Measurements from ENCODE around the gene TLX2.
A peak's percentile ranks its signal among the peaks of the same experiment; 100 is the strongest.
"Not testable (repeated sequence)": the region's sequence is repeated elsewhere in the genome, so short reads cannot be mapped to it uniquely, and the experiment has no call there.

Gene TLX2

GRCh38 chr2:74559912-74560311 is 45.7 kb downstream of the TLX2 start:
- Mint-ChIP-seq H3K4me3 (no peak overlapping the region), H3K4me1 (ENCODE audit: low read depth) (peaks cover 33% of the 10 kb centered on the region), H3K27ac (peak overlapping the region; percentile 20), H3K9me3 (no peaks in the 10 kb centered on the region), H3K27me3 (ENCODE audit: low read depth) (no peaks in the 10 kb centered on the region), H3K36me3 (ENCODE audit: low read depth) (peaks cover 12% of the 10 kb centered on the region)

DNA sequence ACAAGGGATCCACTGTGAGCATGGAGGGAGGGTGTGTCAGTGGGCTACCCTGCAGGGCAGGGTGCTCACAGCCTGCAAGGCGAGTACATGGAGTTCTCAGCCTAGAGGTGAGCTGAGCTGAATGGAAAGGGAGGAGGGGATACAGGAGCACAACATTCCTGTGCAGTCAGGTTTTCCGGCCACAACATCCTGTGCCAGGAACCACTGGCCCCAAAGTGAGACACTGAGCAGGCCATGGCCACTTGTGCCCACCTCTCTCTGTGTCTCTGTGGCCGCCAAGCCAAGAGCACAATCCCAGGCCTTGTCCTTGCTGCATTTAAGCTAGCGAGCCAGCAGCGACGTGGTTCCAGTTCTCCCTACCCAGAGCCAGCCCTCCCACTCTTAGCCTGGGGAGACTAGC is 46.3 kb downstream of the TLX2 start:
- H3K27ac Mint-ChIP-seq = no peak overlapping the region
- H3K36me3 Mint-ChIP-seq (ENCODE audit: low read depth) = peaks cover 12% of the 10 kb centered on the region
- H3K4me3 Mint-ChIP-seq = no peak overlapping the region
- no peaks in the 10 kb centered on the region for H3K27me3 Mint-ChIP-seq (ENCODE audit: low read depth)
- peaks cover 30% of the 10 kb centered on the region for H3K4me1 Mint-ChIP-seq (ENCODE audit: low read depth)
- H3K9me3 Mint-ChIP-seq = no peaks in the 10 kb centered on the region

DNA sequence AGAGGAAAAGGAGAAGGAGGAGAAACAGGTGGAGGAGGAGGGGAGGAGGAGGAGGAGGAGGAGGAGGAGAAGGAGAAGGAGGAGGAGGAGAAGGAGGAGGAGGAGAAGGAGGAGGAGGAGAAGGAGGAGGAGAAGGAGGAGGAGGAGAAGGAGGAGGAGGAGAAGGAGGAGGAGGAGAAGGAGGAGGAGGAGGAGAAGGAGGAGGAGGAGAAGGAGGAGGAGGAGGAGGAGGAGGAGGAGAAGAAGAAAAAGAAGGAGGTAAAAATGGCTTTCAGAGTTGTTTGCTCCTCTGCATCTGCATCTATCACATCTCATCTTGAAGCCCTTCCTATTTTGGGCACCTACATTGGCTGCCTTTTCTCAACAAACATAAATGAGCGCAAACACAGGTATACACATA is 46.8 kb downstream of the TLX2 start:
- H3K4me3 Mint-ChIP-seq; H3K27me3 Mint-ChIP-seq (ENCODE audit: low read depth); H3K27ac Mint-ChIP-seq; H3K9me3 Mint-ChIP-seq: not testable (repeated sequence)
- H3K36me3 Mint-ChIP-seq (ENCODE audit: low read depth) = peaks cover 12% of the 10 kb centered on the region
- H3K4me1 Mint-ChIP-seq (ENCODE audit: low read depth) = peaks cover 30% of the 10 kb centered on the region

DNA sequence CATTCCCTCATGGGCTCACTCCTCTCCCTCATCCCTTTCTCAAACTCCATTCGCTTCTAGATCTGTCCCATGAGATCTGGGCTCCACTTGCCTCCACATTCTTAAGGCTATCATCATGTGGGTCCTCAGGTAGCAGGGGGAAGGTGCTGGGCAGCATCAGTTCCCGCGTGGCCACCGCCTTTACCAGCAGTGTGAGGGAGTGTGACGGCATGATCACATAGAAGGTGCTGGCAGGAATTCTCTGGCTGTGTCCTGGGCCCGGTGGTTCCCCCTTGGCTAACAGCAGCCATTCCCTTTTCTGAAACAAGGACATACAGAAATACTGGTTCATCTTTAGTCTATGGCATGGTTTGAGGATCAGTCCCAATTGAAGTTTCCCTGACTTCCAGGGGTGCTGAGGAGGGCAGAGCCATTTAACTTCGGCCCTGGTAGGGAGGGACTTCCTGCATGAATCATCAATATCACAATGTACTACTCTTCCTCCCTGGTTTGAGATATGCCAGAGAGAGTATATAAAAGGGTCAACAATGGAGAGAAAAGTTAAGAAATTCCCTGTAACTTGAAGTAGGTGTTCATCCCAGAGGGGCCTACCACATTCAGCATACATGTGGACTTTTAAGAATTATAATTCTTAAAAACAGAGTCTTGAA is 48.0 kb downstream of the TLX2 start:
- no peaks in the 10 kb centered on the region for H3K9me3 Mint-ChIP-seq
- H3K4me1 Mint-ChIP-seq (ENCODE audit: low read depth) = peaks cover 33% of the 10 kb centered on the region
- no peaks in the 10 kb centered on the region for H3K27me3 Mint-ChIP-seq (ENCODE audit: low read depth)
- H3K4me3 Mint-ChIP-seq = no peak overlapping the region
- H3K36me3 Mint-ChIP-seq (ENCODE audit: low read depth) = peaks cover 6% of the 10 kb centered on the region
- H3K27ac Mint-ChIP-seq = peak overlapping the region; percentile 56

DNA sequence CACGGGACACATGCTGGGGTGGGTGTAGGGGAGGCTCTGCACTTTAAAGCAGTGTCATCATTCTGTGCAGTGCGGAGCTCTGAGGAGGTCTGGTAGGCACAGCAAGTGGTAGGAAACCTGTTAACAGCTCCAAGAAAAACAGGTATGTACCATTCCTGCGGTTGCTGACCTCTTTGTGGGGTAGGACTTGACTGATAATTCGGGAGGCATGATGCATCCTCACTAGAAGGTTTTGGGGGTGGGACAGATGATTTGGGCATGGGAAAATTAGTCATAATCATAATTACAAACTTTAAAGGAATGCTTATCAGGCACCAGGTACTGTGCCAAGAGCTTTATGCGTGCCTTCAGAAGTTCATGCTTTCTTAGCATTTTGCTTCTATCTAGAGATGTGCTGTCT is 50.0 kb downstream of the TLX2 start:
- Mint-ChIP-seq H3K9me3 (no peaks in the 10 kb centered on the region), H3K27me3 (ENCODE audit: low read depth) (no peaks in the 10 kb centered on the region), H3K4me1 (ENCODE audit: low read depth) (peaks cover 39% of the 10 kb centered on the region), H3K4me3 (no peak overlapping the region), H3K36me3 (ENCODE audit: low read depth) (peaks cover 2% of the 10 kb centered on the region), H3K27ac (no peak overlapping the region)

DNA sequence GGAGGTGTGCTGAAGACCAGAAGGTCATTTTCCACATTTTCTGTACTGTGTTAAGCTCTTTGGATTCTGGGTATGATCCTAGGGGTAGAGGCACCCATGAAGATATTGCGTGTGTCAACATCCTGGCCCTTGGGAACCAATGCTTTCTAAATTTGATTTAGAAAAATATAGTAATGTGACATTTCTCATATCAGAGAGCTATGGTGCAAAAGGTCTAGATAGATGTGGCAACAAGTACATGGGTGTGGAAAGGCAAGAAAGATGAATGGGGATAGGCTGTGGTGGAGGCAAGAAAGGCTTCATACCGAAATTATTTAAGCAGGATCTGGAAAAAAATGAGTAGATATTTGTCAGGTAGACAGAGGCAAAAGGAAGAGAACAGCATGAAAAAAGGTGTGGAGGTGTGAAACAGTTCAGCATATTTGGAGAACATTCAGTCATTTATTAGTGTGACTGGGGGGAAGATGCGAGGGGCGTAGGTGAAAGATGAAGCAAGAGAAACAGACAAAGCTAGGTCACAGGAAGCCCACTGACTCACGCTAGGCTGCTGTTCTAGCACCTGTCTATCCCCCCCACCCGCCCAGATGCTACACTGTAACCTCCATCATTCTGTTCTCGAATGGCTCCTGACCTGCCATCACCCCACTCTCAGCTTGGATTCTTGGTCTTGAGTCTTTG is 52.0 kb downstream of the TLX2 start:
- Mint-ChIP-seq H3K4me1 (ENCODE audit: low read depth) (peaks cover 36% of the 10 kb centered on the region), H3K27me3 (ENCODE audit: low read depth) (no peaks in the 10 kb centered on the region), H3K4me3 (no peak overlapping the region)

GRCh38 chr2:74566754-74567085 is 52.5 kb downstream of the TLX2 start:
- peaks cover 35% of the 10 kb centered on the region for H3K4me1 Mint-ChIP-seq (ENCODE audit: low read depth)

More for the DNA sequence above, 52.0 kb downstream of the TLX2 start:
- Mint-ChIP-seq H3K36me3 (ENCODE audit: low read depth) (peaks cover 2% of the 10 kb centered on the region), H3K9me3 (no peaks in the 10 kb centered on the region), H3K27ac (peak overlapping the region; percentile 68)

More at GRCh38 chr2:74566754-74567085, 52.5 kb downstream of the TLX2 start:
- Mint-ChIP-seq H3K9me3 (no peaks in the 10 kb centered on the region), H3K36me3 (ENCODE audit: low read depth) (peaks cover 2% of the 10 kb centered on the region), H3K27ac (peak overlapping the region; percentile 68), H3K27me3 (ENCODE audit: low read depth) (no peaks in the 10 kb centered on the region), H3K4me3 (no peak overlapping the region)
